BJ (cell line): ENCODE results near the gene BASP1. TPM values are rescaled to one million over a fixed set of nuclear protein-coding genes. Genes with fewer than 3 reads are reported as not detected.

Experiments
- CTCF ChIA-PET: fragments of 350-600 bp; formaldehyde crosslinking; extraction: SDS; loops from one replicate; lab custom pipeline; 2021; ENCODE audit warnings: antibody characterized with exemption, inconsistent platforms; lab: Yijun Ruan, JAX
- POLR2A ChIA-PET: fragments of 300-600 bp; sonication (Branson Sonifier 250); formaldehyde crosslinking; extraction: SDS; loops from one replicate; lab custom pipeline; 2021; ENCODE audit warnings: antibody characterized with exemption; lab: Charles Lee
- DNase-seq: peaks from one replicate; pipeline ENCODE4 v3.0.0-alpha.2; 2011; ENCODE audit warnings: low read depth
- H3K27me3 ChIP-seq: 2 replicates; pipeline ENCODE4 v1.6.0; 2011; ENCODE audit warnings: low read length; ENCODE audit not compliant: control insufficient read depth, insufficient read depth
- H3K36me3 ChIP-seq: 2 replicates; pipeline ENCODE4 v1.5.1; 2011; ENCODE audit warnings: low read length; ENCODE audit not compliant: control insufficient read depth, insufficient read depth
- H3K4me3 ChIP-seq: 2 replicates; pipeline ENCODE4 v1.5.1; 2011; ENCODE audit warnings: low read depth, mild to moderate bottlenecking, control low read depth, low read length
- polyA plus RNA-seq: library from polyadenylated mRNA; depleted of rRNA; stranded (reverse); fragments of >200 nt; gene quantifications from 2 replicates; pipeline ENCODE4 v1.2.3, GENCODE V29; 2011
- TF ChIP-seq, protein P1 (sequence below): IDR thresholded peaks from 2 replicates; pipeline ENCODE4 v1.5.1; 2011; ENCODE audit warnings: low read depth, mild to moderate bottlenecking, control low read depth, inconsistent platforms, low read length, moderate library complexity; ENCODE audit not compliant: insufficient read depth

BASP1 gene
- polyA plus RNA-seq, 1 experiment: 48.7 TPM

- ChIA-PET CTCF (interaction anchor here (2.1 to 3.8 kb wide), 2 partner anchors 13 to 387 kb away, joined by 8 to 24 read pairs; no protein-coding TSS in a partner anchor), POLR2A (no interaction called here)
- Histone ChIP-seq H3K36me3 (no peaks in the 10 kb centered on the region), H3K4me3 (no peak overlapping the region), H3K27me3 (no peaks in the 10 kb centered on the region)
- TF ChIP-seq, protein P1, sequence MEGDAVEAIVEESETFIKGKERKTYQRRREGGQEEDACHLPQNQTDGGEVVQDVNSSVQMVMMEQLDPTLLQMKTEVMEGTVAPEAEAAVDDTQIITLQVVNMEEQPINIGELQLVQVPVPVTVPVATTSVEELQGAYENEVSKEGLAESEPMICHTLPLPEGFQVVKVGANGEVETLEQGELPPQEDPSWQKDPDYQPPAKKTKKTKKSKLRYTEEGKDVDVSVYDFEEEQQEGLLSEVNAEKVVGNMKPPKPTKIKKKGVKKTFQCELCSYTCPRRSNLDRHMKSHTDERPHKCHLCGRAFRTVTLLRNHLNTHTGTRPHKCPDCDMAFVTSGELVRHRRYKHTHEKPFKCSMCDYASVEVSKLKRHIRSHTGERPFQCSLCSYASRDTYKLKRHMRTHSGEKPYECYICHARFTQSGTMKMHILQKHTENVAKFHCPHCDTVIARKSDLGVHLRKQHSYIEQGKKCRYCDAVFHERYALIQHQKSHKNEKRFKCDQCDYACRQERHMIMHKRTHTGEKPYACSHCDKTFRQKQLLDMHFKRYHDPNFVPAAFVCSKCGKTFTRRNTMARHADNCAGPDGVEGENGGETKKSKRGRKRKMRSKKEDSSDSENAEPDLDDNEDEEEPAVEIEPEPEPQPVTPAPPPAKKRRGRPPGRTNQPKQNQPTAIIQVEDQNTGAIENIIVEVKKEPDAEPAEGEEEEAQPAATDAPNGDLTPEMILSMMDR: no peak
- DNase-seq: no peak
Measured at GRCh38 chr5:17177501-17178372, 39.7 kb upstream of the BASP1 start.

- POLR2A ChIA-PET: no interaction called here
- DNase-seq: no peak
- H3K36me3 ChIP-seq: no peaks in the 10 kb centered on the region
Measured at GRCh38 chr5:17178373-17178675, 39.1 kb upstream of the BASP1 start.

DNA sequence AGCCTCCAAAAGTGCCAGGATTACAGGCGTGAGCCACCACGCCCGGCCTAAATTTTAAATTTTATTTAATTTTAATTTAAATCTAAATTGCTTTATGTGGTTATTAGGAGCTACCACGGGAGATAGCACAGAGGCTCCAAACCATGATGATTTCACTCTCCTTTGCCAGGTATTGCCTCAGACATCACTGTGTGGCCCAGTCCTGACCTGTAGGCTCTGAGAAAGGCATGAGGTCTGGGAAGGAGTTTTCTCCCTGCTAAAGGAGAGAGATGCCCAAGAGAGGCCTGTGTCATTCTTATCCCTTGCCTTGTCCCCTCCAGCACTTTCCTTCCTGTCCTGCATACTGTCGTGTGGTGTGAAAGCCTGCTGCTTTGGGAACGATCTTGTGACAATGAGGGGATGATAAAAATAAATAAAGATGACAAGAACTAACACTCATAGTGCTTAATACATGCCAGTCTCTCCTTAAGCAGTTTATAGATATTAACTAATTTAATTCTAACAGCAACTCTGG is 37.0 kb upstream of the BASP1 start:
- ChIA-PET CTCF (interaction anchor here (0.7 to 3.8 kb wide), 9 partner anchors 10 to 376 kb away, joined by 3 to 24 read pairs (median 4); no protein-coding TSS in a partner anchor), POLR2A (no interaction called here)
- no peaks in the 10 kb centered on the region for H3K27me3 ChIP-seq
- no peaks in the 10 kb centered on the region for H3K36me3 ChIP-seq
- no peak overlapping the region for H3K4me3 ChIP-seq
- TF ChIP-seq, protein P1: no peak
- DNase-seq: no peak

More at GRCh38 chr5:17178373-17178675, 39.1 kb upstream of the BASP1 start:
- no peaks in the 10 kb centered on the region for H3K27me3 ChIP-seq
- CTCF ChIA-PET: interaction anchor here (2.1 to 3.8 kb wide), 2 partner anchors 12 to 387 kb away, joined by 8 to 24 read pairs; no protein-coding TSS in a partner anchor
- H3K4me3 ChIP-seq: no peak overlapping the region
- TF ChIP-seq, protein P1: no peak

GRCh38 chr5:17180864-17181723 is 36.3 kb upstream of the BASP1 start:
- POLR2A ChIA-PET: interaction anchor here (0.5 kb wide), 1 partner anchor 507 kb away, joined by 3 read pairs; no protein-coding TSS in a partner anchor
- no peaks in the 10 kb centered on the region for H3K27me3 ChIP-seq
- H3K36me3 ChIP-seq: no peaks in the 10 kb centered on the region
- TF ChIP-seq, protein P1: no peak
- CTCF ChIA-PET: interaction anchor here (0.7 to 3.8 kb wide), 7 partner anchors 9 to 377 kb away, joined by 3 to 24 read pairs (median 4); no protein-coding TSS in a partner anchor
- peak; percentile 90 for DNase-seq
- no peak overlapping the region for H3K4me3 ChIP-seq
